Activated naive CD8-positive, alpha-beta T cell treated with anti-CD3 and anti-CD28 coated beads, Interleukin-2, amount 10 ng/mL, durations not matched to agents 7 days and 5 days (primary cell): ENCODE data around the gene DNAJB1. TPM values are rescaled to one million over a fixed set of nuclear protein-coding genes. Genes with fewer than 3 reads are reported as not detected.
A peak's percentile ranks its signal among the peaks of the same experiment; 100 is the strongest.

Experiments used
- ATAC-seq: fragments of 150-1000 bp; cut with Tn5 transposase; one replicate; pipeline ENCODE4 v1.10.0; 2021; ENCODE audit warnings: low read depth, moderate library complexity
- POLR2A ChIA-PET: fragments of 350-600 bp; sonication (Branson Sonifier 250); formaldehyde crosslinking; loops from one replicate; lab custom pipeline; 2021; ENCODE audit warnings: antibody characterized with exemption; lab: Charles Lee
- DNase-seq: peaks from one replicate; pipeline ENCODE4 v3.0.0; 2021
- H3K27ac Mint-ChIP-seq: one replicate; pipeline ENCODE4 v1.8.0; 2022; ENCODE audit warnings: mild to moderate bottlenecking, mixed read lengths
- H3K27me3 Mint-ChIP-seq: one replicate; pipeline ENCODE4 v1.8.0; 2022; ENCODE audit warnings: mild to moderate bottlenecking, moderate library complexity, mixed read lengths
- H3K36me3 Mint-ChIP-seq: one replicate; pipeline ENCODE4 v1.8.0; 2021; ENCODE audit warnings: mild to moderate bottlenecking, mixed read lengths
- H3K4me1 Mint-ChIP-seq: one replicate; pipeline ENCODE4 v1.8.0; 2021; ENCODE audit warnings: mixed read lengths
- H3K4me3 Mint-ChIP-seq: one replicate; pipeline ENCODE4 v1.8.0; 2022; ENCODE audit warnings: mild to moderate bottlenecking, moderate library complexity, mixed read lengths
- H3K9me3 Mint-ChIP-seq: one replicate; pipeline ENCODE4 v1.8.0; 2021; ENCODE audit warnings: mixed read lengths
- total RNA-seq, 2 experiments: library from RNA; stranded (reverse); gene quantifications; one replicate each; pipeline ENCODE4 v1.2.3, GENCODE V29; 2021

Gene DNAJB1
- total RNA-seq, 2 experiments from 2014 or later: 103 to 110 TPM

DNA sequence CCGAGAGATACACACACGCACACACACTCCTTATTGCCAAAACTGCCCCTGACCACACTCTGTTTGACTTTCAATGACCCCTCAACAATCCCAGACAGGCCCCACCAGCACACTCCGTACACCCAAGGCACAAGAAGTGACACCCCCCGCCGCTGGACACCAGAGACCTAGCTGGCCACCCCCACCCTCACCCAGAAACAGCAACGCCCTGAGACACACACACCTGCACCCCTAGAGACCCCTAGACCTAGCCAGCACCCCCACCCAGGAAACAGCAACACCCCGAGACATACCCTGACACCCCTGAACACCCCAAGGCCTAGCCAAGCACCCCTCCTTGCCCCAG, 41.9 kb downstream of the DNAJB1 start:
- no peak for DNase-seq
- no peak for ATAC-seq
- Mint-ChIP-seq H3K27me3 (peaks cover 15% of the 10 kb centered on the region), H3K9me3 (no peaks in the 10 kb centered on the region), H3K4me1 (peaks cover 27% of the 10 kb centered on the region), H3K4me3 (no peak overlapping the region), H3K27ac (no peak overlapping the region), H3K36me3 (peaks cover 4% of the 10 kb centered on the region)
- POLR2A ChIA-PET: no interaction called here

DNA sequence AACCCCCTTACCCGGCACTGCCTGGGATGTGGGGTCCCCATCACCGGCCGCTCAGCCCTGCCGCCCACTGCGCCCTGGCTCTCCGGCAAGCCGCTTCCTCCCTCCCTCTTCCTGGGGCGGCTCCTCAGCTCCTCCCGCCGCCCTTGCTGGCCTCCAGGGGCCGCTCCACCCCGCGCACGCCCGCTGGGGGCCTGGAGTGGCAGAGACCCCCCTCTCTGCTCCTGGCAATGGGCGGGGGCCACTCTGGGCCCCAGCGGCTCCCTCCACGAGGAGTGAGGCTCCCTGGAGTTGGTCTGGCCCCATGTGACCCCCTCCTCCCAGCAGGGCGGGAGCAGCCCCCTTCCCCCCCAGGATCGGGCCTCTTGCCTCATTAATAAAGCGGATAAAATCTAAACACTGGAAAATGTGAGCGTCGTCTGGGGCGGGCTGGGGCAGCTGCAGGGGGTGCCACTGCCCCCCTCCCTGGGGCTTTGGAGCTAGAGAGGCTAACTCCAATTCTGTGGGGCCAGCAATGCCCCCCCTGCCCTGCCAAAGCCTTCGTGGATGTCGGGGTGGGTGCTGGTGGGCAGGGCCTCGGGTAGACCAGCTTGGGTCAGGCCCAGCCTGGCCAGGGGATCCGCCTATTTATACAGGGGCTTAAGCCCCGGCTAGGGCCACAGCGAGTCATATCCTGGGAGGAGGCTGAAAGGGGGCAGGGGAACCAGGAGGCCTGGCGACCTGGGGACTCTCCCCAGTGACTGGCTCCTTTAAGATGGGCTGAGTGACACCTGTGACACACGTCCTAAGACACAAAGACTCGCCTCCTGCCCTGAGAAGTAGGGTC, 42.7 kb downstream of the DNAJB1 start, which contains the start of gene PTGER1:
TSS of gene PTGER1 (minus strand) at position 104 of the 823 bp plus-strand sequence. CDS start 1,034 bp downstream, outside the sequence.
- Mint-ChIP-seq H3K4me1 (peaks cover 27% of the 10 kb centered on the region), H3K27me3 (peaks cover 15% of the 10 kb centered on the region), H3K27ac (peak within 1 kb of the TSS; percentile 35), H3K9me3 (no peaks in the 10 kb centered on the region), H3K4me3 (peak within 1 kb of the TSS; percentile 64), H3K36me3 (peaks cover 4% of the 10 kb centered on the region)
- DNase-seq (peak; percentile 59), ATAC-seq (peak; percentile 47)
- POLR2A ChIA-PET: interaction anchor here (0.7 to 1.0 kb wide), 4 partner anchors 8 to 339 kb away, joined by 3 to 6 read pairs (median 3); no protein-coding TSS in a partner anchor

DNA sequence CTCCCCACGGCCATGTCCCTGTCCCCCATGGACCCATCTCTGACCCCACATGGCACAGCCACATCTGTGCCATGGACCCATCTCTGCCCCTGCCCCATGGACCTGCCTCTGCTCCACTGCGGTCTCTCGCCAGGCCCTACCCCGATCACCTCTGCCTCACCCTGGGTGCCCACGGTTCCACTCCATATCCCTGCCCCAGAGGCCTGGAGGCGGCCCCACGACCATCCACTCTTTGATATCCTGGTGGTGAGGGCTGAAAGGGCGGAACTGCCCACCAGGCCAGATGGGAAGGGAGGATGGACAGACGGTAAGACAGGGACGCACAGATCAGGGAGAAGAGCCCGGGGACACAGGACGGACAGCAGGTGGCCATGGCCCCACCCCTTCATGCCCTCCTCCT, 43.4 kb downstream of the DNAJB1 start:
- POLR2A ChIA-PET: interaction anchor here (0.7 to 1.0 kb wide), 2 partner anchors 9 to 338 kb away, joined by 3 read pairs; no protein-coding TSS in a partner anchor
- Mint-ChIP-seq H3K27me3 (peaks cover 15% of the 10 kb centered on the region), H3K27ac (no peak overlapping the region), H3K9me3 (no peaks in the 10 kb centered on the region), H3K4me1 (peaks cover 27% of the 10 kb centered on the region), H3K36me3 (peaks cover 4% of the 10 kb centered on the region), H3K4me3 (peak overlapping the region; percentile 64)
- DNase-seq (no peak), ATAC-seq (no peak)

DNA sequence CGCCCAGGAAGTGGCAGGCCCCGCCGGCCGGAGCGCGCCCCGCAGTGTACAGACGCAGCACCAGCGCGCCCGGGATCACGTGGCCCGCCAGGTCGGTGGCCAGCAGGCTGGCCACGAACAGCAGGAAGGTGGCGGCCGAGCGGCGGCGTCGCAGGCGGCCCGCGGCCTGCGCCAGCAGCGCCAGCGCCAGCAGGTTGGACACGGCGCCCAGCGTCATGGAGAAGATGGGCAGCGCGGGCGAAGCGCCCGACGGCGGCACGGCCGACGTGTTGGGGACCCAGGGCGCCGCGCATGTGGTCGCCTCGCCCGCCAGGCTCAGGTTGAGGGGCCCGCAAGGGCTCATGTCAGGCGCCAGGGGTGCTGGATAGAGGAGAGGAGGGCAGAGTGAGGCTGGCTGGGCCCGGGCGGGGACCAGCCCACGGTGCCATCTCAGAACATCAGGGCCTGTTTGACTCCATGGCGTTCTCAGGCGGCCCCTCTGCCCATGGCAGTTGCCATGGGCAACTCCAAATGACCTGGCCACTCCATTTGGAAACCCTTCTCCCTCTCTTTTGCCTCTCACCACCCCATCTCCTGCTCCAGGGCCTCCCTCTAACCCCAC, 44.1 kb downstream of the DNAJB1 start:
- Mint-ChIP-seq H3K4me3 (peak overlapping the region; percentile 64), H3K27me3 (peaks cover 15% of the 10 kb centered on the region), H3K4me1 (peaks cover 27% of the 10 kb centered on the region), H3K9me3 (no peaks in the 10 kb centered on the region), H3K27ac (no peak overlapping the region), H3K36me3 (peaks cover 4% of the 10 kb centered on the region)
- DNase-seq: no peak
- ATAC-seq: no peak
- POLR2A ChIA-PET: no interaction called here

DNA sequence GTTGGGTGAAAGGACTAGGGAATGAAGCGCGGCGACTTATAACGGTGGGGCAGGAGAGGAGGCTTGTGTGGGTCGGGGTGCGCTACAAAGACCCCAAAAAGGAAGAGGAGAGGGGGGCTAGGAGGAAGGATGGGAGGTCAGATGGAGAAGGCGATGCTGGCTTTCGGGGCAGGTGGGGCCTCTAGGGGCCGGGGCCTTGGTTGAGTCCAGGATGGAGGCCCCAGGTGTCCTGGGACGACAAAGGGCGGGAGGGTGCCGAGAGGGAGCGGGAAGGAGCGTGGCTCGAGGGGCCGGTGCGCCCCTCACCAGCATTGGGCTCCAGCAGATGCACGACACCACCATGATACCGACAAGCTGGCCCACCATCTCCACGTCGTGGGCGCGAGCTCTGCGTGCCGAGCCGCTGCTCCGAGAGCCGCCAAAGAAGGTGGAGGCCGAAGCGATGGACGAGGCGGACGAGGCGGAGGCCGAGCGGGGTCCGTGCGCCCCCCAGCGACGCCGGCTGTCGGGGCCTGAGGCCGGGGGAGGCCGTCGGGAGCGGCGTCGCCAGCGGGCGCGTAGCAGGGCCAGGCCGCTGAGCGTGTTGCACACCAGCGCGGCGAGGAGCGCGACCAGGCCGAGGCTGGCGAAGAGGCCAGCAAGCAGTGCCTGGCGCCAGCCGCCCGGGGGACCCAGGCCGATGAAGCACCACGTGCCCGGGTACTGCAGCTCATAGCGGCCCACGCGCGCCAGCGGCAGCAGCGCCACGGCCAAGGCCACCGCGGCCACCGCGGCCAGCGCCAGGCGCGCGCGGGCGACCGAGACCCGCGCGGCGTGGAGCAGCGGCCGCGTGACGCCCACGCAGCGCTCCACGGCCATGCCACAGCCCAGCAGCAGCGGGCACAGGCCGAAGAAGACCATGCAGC, 44.9 kb downstream of the DNAJB1 start:
- peaks cover 5% of the 10 kb centered on the region for H3K36me3 Mint-ChIP-seq
- H3K9me3 Mint-ChIP-seq: no peaks in the 10 kb centered on the region
- H3K27ac Mint-ChIP-seq: no peak overlapping the region
- H3K27me3 Mint-ChIP-seq: peaks cover 15% of the 10 kb centered on the region
- ATAC-seq (no peak), DNase-seq (peak; percentile 59)
- H3K4me3 Mint-ChIP-seq: peak overlapping the region; percentile 51
- POLR2A ChIA-PET: interaction anchor here (1.4 kb wide), 3 partner anchors 12 to 110 kb away, joined by 3 read pairs; no protein-coding TSS in a partner anchor
- H3K4me1 Mint-ChIP-seq: peaks cover 27% of the 10 kb centered on the region

DNA sequence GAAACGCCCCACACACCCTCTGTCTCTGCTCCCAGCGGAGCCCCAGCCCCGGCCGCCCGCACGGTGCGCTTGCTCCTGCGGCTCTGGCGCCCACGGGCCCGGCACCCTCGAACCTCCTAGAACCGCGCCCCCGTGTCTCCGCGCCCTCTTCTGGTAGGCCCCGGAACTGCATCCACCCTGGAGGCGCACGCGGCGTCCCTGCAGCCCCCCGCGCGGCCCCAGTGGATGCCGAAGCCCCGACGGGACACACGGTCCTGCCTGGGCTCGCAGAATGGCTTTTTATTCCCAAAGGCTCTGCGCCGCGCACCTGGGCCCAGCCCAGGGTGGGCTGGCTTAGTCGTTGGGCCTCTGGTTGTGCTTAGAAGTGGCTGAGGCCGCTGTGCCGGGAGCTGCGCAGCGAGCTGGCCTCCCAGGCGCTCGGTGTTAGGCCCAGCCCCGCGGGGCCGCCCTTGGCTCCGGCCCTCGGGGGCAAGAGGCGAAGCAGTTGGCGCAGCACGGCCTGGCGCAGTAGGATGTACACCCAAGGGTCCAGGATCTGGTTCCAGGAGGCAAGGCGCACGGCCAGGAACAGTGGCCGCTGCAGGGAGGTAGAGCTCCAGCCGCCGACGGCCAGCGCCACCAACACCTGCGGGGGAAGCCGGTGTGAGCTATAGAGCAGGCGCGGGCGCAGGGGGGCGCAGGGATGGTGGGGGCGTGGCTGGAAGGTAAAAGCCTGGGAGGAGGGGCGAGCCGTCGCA, 45.8 kb downstream of the DNAJB1 start:
- H3K27ac Mint-ChIP-seq: no peak overlapping the region
- peak; percentile 92 for DNase-seq
- peaks cover 27% of the 10 kb centered on the region for H3K4me1 Mint-ChIP-seq
- H3K27me3 Mint-ChIP-seq: peaks cover 15% of the 10 kb centered on the region
- peak overlapping the region; percentile 51 for H3K4me3 Mint-ChIP-seq
- no peaks in the 10 kb centered on the region for H3K9me3 Mint-ChIP-seq
- peak; percentile 67 for ATAC-seq
- POLR2A ChIA-PET: interaction anchor here (1.4 kb wide), 3 partner anchors 13 to 109 kb away, joined by 3 read pairs; no protein-coding TSS in a partner anchor
- peaks cover 5% of the 10 kb centered on the region for H3K36me3 Mint-ChIP-seq

DNA sequence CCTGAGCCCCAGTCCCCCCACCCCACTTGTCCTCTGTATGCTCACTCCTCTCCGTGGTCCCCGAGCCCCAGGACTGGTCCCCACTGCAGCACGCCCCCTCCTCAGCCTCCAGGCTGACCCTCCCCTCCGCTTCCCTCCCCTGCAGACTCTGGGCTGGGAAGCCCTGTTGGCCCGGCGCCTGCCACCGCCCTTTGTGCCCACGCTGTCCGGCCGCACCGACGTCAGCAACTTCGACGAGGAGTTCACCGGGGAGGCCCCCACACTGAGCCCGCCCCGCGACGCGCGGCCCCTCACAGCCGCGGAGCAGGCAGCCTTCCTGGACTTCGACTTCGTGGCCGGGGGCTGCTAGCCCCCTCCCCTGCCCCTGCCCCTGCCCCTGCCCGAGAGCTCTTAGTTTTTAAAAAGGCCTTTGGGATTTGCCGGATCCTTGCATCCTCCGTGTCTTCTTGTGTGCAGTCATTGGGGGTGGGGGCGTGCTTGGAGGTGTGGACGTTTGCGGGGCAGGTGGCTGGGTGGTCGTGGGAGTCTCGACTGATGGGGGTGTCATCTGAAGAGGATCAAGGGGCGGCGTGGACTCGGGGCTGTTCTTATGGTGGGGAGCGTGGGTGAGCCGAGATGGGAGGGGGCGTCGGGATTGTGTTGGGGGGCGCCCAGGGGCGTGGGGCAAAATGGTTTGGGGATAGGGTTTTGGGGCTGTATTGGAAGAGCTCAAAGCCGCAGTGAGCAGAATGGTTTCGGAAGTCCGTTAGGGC, 46.6 kb downstream of the DNAJB1 start:
- H3K4me1 Mint-ChIP-seq: peaks cover 26% of the 10 kb centered on the region
- DNase-seq (no peak), ATAC-seq (no peak)
- H3K36me3 Mint-ChIP-seq: peaks cover 5% of the 10 kb centered on the region
- H3K27ac Mint-ChIP-seq: no peak overlapping the region
- POLR2A ChIA-PET: interaction anchor here (1.4 kb wide), 2 partner anchors 43 to 109 kb away, joined by 3 read pairs; no protein-coding TSS in a partner anchor
- no peak overlapping the region for H3K4me3 Mint-ChIP-seq
- no peaks in the 10 kb centered on the region for H3K9me3 Mint-ChIP-seq
- peaks cover 15% of the 10 kb centered on the region for H3K27me3 Mint-ChIP-seq

DNA sequence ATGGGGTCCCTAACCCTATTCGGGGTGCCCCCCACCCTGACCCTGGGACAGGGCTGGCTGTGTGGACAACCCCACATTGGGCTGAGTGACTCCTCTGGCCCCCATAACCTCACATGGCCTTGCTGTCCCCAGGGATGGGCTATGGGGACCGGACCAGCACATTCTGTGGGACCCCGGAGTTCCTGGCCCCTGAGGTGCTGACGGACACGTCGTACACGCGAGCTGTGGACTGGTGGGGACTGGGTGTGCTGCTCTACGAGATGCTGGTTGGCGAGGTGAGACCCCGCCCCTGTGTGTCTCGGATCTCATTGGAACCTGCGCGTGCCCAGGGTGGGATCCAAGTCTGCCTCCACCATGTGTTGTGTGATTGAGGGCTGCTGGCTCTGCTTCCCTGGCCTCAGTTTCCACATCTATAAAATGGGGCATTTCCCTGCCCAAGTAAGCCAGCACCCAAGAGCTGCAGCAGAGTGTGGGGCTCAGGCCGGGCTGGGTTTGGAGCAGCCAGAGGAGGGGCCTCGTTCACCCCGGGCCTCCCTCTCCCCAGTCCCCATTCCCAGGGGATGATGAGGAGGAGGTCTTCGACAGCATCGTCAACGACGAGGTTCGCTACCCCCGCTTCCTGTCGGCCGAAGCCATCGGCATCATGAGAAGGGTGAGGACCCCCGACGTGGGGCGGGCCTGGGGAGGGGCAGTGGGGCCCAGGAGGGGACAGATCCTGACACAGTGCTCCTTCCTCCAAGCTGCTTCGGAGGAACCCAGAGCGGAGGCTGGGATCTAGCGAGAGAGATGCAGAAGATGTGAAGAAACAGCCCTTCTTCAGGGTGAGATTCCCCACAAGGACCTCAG, 47.9 kb downstream of the DNAJB1 start:
- H3K36me3 Mint-ChIP-seq: peaks cover 8% of the 10 kb centered on the region
- H3K27ac Mint-ChIP-seq: no peak overlapping the region
- DNase-seq (no peak), ATAC-seq (no peak)
- H3K27me3 Mint-ChIP-seq: peaks cover 15% of the 10 kb centered on the region
- H3K9me3 Mint-ChIP-seq: no peaks in the 10 kb centered on the region
- peaks cover 16% of the 10 kb centered on the region for H3K4me1 Mint-ChIP-seq
- H3K4me3 Mint-ChIP-seq: no peak overlapping the region
- POLR2A ChIA-PET: no interaction called here

DNA sequence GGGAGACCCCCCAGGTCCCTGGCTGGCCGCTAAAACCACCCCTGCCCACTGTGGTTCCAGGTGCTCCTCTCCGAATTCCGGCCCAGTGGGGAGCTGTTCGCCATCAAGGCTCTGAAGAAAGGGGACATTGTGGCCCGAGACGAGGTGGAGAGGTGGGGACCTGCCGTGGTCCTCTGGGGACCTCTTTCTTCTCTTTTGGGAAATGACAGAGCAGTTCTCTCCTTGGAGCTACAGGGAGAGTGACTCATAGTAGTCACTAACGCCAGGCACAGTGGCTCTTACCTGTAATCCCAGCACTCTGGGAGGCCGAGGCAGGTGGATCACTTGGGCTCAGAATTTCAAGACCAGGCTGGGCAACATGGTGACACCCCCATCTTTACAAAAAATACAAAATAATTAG, 50.4 kb downstream of the DNAJB1 start:
- Mint-ChIP-seq H3K27ac (no peak overlapping the region), H3K36me3 (peaks cover 10% of the 10 kb centered on the region), H3K4me1 (peaks cover 7% of the 10 kb centered on the region), H3K4me3 (no peak overlapping the region), H3K27me3 (peaks cover 4% of the 10 kb centered on the region), H3K9me3 (no peaks in the 10 kb centered on the region)
- POLR2A ChIA-PET: interaction anchor here (0.6 to 1.6 kb wide), 3 partner anchors 8 to 1103 kb away, joined by 3 to 6 read pairs (median 3); partner anchors contain the start of gene PTGER1
- DNase-seq (no peak), ATAC-seq (no peak)

DNA sequence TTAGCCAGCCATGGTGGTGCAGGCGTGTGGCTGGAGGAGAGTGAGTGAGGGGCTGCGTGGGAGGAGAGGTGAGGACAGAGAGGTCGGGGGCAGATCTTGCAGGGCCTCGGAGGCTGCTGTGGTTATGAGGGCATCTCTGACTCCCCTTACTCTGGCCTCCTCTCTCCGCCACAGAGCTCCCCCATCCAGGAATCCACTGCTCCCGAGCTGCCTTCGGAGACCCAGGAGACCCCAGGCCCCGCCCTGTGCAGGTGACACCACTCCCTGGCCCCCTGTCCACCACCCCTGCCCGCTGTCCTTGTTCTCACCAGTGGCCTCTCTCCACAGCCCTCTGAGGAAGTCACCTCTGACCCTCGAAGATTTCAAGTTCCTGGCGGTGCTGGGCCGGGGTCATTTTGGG, 50.8 kb downstream of the DNAJB1 start:
- H3K9me3 Mint-ChIP-seq: no peaks in the 10 kb centered on the region
- H3K27me3 Mint-ChIP-seq: no peaks in the 10 kb centered on the region
- H3K4me3 Mint-ChIP-seq: no peak overlapping the region
- H3K27ac Mint-ChIP-seq: no peak overlapping the region
- POLR2A ChIA-PET: interaction anchor here (0.6 to 1.6 kb wide), 3 partner anchors 8 to 1102 kb away, joined by 3 to 6 read pairs (median 3); partner anchors contain the start of gene PTGER1
- peaks cover 4% of the 10 kb centered on the region for H3K4me1 Mint-ChIP-seq
- peaks cover 10% of the 10 kb centered on the region for H3K36me3 Mint-ChIP-seq
- DNase-seq (no peak), ATAC-seq (no peak)
